Spleen (tissue), 11 donors: ENCODE data around the gene QPCTL. TPM values are rescaled to one million over a fixed set of nuclear protein-coding genes. Genes with fewer than 3 reads are reported as not detected.
"Not testable (repeated sequence)": the region's sequence is repeated elsewhere in the genome, so short reads cannot be mapped to it uniquely, and the experiment has no call there.

Experiments used
- DNase-seq: peaks from one replicate; pipeline ENCODE4 v3.0.0-alpha.2; 2020
- H3K27ac ChIP-seq, 8 donors: fragments of 200-600 bp; sonication (generic) in 7 of 8; 1 replicate in 4 of 8; 2 replicates in 4 of 8; pipeline versions ENCODE4 v1.5.0 to v1.8.0; 2016 to 2021; ENCODE audit warnings: inconsistent platforms in 4 of 8, mild to moderate bottlenecking in 4 of 8, moderate library complexity in 1 of 8
- H3K27me3 ChIP-seq, 7 donors: fragments of 200-600 bp; sonication (generic) in 6 of 7; replicated peaks in 1 of 7; 1 replicate in 4 of 7; 2 replicates in 3 of 7; pipeline versions ENCODE4 v1.5.0 to v1.8.0; 2016 to 2021; ENCODE audit warnings: inconsistent platforms in 3 of 7, mild to moderate bottlenecking in 1 of 7
- H3K36me3 ChIP-seq, 6 donors: fragments of 200-600 bp; sonication (generic) in 5 of 6; 1 replicate in 4 of 6; 2 replicates in 2 of 6; pipeline versions ENCODE4 v1.5.0 to v1.8.0; 2016 to 2021; ENCODE audit warnings: inconsistent platforms in 2 of 6
- H3K4me1 ChIP-seq, 6 donors: fragments of 200-600 bp; sonication (generic) in 5 of 6; 1 replicate in 3 of 6; 2 replicates in 3 of 6; pipeline versions ENCODE4 v1.5.0 to v1.8.0; 2016 to 2021; ENCODE audit warnings: inconsistent platforms in 3 of 6
- H3K4me3 ChIP-seq, 8 donors: fragments of 200-600 bp; sonication (generic) in 7 of 8; 1 replicate in 4 of 8; 2 replicates in 4 of 8; pipeline versions ENCODE4 v1.5.0 to v1.8.0; 2016 to 2021; ENCODE audit warnings: inconsistent platforms in 4 of 8, mild to moderate bottlenecking in 4 of 8, moderate library complexity in 2 of 8
- H3K9me3 ChIP-seq, 8 donors: fragments of 200-600 bp; sonication (generic) in 7 of 8; 1 replicate in 4 of 8; 2 replicates in 4 of 8; pipeline versions ENCODE4 v1.5.0 to v1.8.0; 2016 to 2021; ENCODE audit warnings: inconsistent platforms in 4 of 8
- CTCF ChIP-seq, 11 experiments: fragments of 200-600 bp in 7 of 11; fragments of 450-650 bp in 4 of 11; sonication (generic) in 4 of 11; IDR thresholded peaks in 8 of 11; conservative IDR thresholded peaks in 3 of 11; 1 replicate in 7 of 11; 2 replicates in 4 of 11; pipeline versions ENCODE4 v1.4.0 to v1.8.0; 2016 to 2021; ENCODE audit warnings: antibody characterized with exemption in 11 of 11, inconsistent platforms in 4 of 11, mild to moderate bottlenecking in 1 of 11
- POLR2A ChIP-seq, 3 donors: fragments of 450-650 bp; IDR thresholded peaks; one replicate each; pipeline ENCODE4 v1.5.1; 2017; ENCODE audit warnings: antibody characterized with exemption in 3 of 3, mild to moderate bottlenecking in 1 of 3
- POLR2AphosphoS5 ChIP-seq, 3 donors: sonication (generic); formaldehyde crosslinking; IDR thresholded peaks; one replicate each; pipeline ENCODE4 v1.5.1; 2017; ENCODE audit warnings: antibody characterized with exemption in 3 of 3
- WGBS, 5 donors: extraction: QIAGEN DNeasy Blood & Tissue Kit in 3 of 5; methylation state at CpG; one replicate each; pipeline versions ENCODE4 v1.1.5 to v1.1.7; 2013 to 2018; 5-methylcytosine and 5-hydroxymethylcytosine counted together
- intact Hi-C: fragments of 100-400 bp; cut with DNase I; formaldehyde crosslinking; loops from one replicate; pipeline ENCODE4 v1.15.0; 2023; ENCODE audit warnings: low total_unique reads
- polyA plus RNA-seq, 3 donors: library from polyadenylated mRNA; stranded (reverse); fragments of 200-250 nt; gene quantifications; one replicate each; pipeline ENCODE4 v1.2.1, GENCODE V29; 2013
- total RNA-seq, 7 donors: library from RNA; depleted of rRNA in 3 of 7; stranded (reverse); fragments of >200 nt in 3 of 7; fragmentation: NEBNext Ultra II Directional in 4 of 7; extraction: Animal tissue kit (Norgen Biotek cat#: 25700) in 4 of 7; gene quantifications; one replicate each; pipeline versions ENCODE4 v1.1.0 to v1.2.1, GENCODE V29; 2016 to 2021
- donor health status: healthy with polysubstance abuse.
- donor health status: DM: no; HTN: no; CAD: no; lungs with moderate emphysema.
- donor health status: DM: no; HTN: no; CAD: no.
- donor health status: Bipolar disorder and iron deficiency.
- donor health status: healthy.
- donor health status: DM: no; HTN: no; CAD: no.
- donor health status: DM: yes; HTN: yes; CAD: no.

The QPCTL gene
- total and polyA plus RNA-seq, 10 donors = 5.0 to 10.7 (median 9.3) TPM

- intact Hi-C loops = no loop called here
- no peaks in the 10 kb centered on the region for H3K27me3 ChIP-seq
Observed at GRCh38 chr19:45717983-45718650, 25.7 kb downstream of the QPCTL start.

GRCh38 chr19:45720065-45720464 is 27.6 kb downstream of the QPCTL start:
- WGBS, 5 donors = 96 to 98% (median 97%) methylated on average over 11 of the region's 11 CpGs
- H3K4me3 ChIP-seq, intact Hi-C loops, H3K27ac ChIP-seq, H3K9me3 ChIP-seq, DNase-seq, H3K27me3 ChIP-seq: not testable (repeated sequence)
- Histone ChIP-seq H3K4me1 (peaks cover 6 to 61% (median 27%) of the 10 kb centered on the region in 6 donors), H3K36me3 (peaks cover 0 to 54% (median 13%) of the 10 kb centered on the region in 6 donors)

More at GRCh38 chr19:45717983-45718650, 25.7 kb downstream of the QPCTL start:
- DNase-seq = peak; percentile 83
- 58 to 73% (median 68%) methylated on average over 8 to 12 of the region's 12 CpGs for WGBS, 5 donors
- peak overlapping the region; percentile 21 to 82 (median 55) for H3K4me3 ChIP-seq
- no peak for TF ChIP-seq CTCF (IDR thresholded peaks at IDR 0.05 in 8 of 11, conservative IDR thresholded peaks at IDR 0.05 in 3 of 11)
- no peak for TF ChIP-seq POLR2AphosphoS5 (IDR thresholded peaks at IDR 0.05)
- no peak for TF ChIP-seq POLR2A (IDR thresholded peaks at IDR 0.05)
- H3K27ac ChIP-seq = peak overlapping the region; percentile 86 to 97 (median 94)
- H3K4me1 ChIP-seq = peaks cover 6 to 65% (median 31%) of the 10 kb centered on the region in 6 donors
- H3K9me3 ChIP-seq = no peaks in the 10 kb centered on the region
- peaks cover 0 to 45% (median 14%) of the 10 kb centered on the region in 6 donors for H3K36me3 ChIP-seq

GRCh38 chr19:45728683-45729082 is 36.2 kb downstream of the QPCTL start:
- H3K27ac ChIP-seq, H3K4me3 ChIP-seq, DNase-seq, intact Hi-C loops, H3K9me3 ChIP-seq, H3K27me3 ChIP-seq: not testable (repeated sequence)
- 93 to 97% (median 96%) methylated on average over 18 of the region's 18 CpGs for WGBS, 5 donors
- Histone ChIP-seq H3K4me1 (peaks cover 14 to 63% (median 27%) of the 10 kb centered on the region in 6 donors), H3K36me3 (peaks cover 0 to 19% (median 0%) of the 10 kb centered on the region in 6 donors)

- TF ChIP-seq POLR2A (IDR thresholded peaks at IDR 0.05) = no peak
- TF ChIP-seq POLR2AphosphoS5 (IDR thresholded peaks at IDR 0.05) = no peak
- TF ChIP-seq CTCF (IDR thresholded peaks at IDR 0.05 in 8 of 11, conservative IDR thresholded peaks at IDR 0.05 in 3 of 11) = no peak
- DNase-seq = no peak
- WGBS, 5 donors = 7 to 24% (median 15%) methylated on average over 10 of the region's 10 CpGs
- H3K27me3 ChIP-seq = no peaks in the 10 kb centered on the region
- no peaks in the 10 kb centered on the region for H3K9me3 ChIP-seq
- peaks cover 0 to 14% (median 0%) of the 10 kb centered on the region in 6 donors for H3K36me3 ChIP-seq
- H3K4me1 ChIP-seq = peaks cover 14 to 57% (median 27%) of the 10 kb centered on the region in 6 donors
- peak overlapping the region in 5 of 8 donors; percentile 68 to 89 (median 86) for H3K27ac ChIP-seq
- H3K4me3 ChIP-seq = peak overlapping the region; percentile 49 to 94 (median 63)
- intact Hi-C loops = no loop called here
Observed at GRCh38 chr19:45729800-45730290, 37.4 kb downstream of the QPCTL start.
